Activated T-cell treated with anti-CD3 and anti-CD28 coated beads for 48 hours (primary cell): ENCODE measurements around the gene CSF2.
"Not testable (repeated sequence)": the region's sequence is repeated elsewhere in the genome, so short reads cannot be mapped to it uniquely, and the experiment has no call there.

ENCODE experiments used
- DNase-seq: peaks from one replicate; pipeline ENCODE4 v3.0.0-alpha.2; 2020; ENCODE audit warnings: low read depth

The CSF2 gene

DNA sequence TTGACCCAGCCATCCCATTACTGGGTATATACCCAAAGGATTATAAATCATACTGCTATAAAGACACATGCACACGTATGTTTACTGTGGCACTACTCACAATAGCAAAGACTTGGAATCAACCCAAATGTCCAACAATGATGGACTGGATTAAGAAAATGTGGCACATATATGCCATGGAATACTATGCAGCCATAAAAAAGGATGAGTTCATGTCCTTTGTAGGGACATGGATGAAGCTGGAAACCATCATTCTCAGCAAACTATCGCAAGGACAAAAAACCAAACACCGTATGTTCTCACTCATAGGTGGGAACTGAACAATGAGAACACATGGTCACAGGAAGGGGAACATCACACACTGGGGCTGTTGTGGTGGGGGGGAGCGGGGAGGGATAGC, 35.4 kb downstream of the CSF2 start:
- not testable (repeated sequence) for DNase-seq

DNA sequence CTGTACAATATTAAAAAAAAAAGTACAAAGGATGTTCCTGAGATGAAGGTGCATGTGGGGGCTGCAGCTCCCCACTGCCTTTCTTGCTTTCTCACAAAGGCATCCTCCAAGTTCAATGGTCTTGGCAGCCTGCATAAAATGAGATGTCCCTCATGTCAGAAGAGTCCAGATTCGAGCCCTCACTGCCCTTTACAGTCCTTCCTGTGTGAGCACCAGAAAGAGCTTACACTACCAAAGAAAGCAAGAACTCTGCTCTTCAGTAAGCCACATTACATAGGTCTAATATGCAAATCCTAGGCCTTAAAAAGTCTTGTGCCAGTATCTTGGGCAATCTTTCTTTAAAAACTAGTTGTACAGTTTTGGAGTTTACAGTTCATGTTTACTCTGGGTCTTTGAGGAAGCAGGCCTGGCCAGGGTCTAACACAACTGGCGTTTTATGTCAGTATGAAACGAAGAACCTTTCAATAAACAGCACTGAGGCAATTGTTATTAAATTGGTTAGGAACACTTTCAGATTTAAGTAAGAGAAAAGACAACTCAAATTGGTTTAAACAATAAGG, 36.0 kb downstream of the CSF2 start:
- DNase-seq = no peak

DNA sequence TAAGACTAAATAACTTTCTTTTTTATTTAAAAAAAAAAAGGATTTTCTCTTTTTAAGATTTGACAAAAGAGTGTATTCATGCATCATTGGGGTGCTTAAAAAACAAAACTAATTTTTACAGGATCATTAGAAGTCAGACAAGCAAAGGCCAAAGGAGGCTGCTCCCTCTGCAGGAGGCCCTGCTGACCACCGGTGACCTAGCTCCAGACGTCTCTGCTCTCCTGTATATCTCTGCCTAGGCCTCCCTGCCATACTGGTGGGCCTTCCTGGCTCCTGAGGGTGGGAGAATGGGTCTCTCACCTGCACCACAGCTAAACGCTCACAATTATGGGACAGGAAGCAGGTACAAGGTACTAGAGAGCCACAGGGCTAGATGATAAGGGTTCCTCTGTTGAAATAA, 36.6 kb downstream of the CSF2 start:
- DNase-seq = no peak

DNA sequence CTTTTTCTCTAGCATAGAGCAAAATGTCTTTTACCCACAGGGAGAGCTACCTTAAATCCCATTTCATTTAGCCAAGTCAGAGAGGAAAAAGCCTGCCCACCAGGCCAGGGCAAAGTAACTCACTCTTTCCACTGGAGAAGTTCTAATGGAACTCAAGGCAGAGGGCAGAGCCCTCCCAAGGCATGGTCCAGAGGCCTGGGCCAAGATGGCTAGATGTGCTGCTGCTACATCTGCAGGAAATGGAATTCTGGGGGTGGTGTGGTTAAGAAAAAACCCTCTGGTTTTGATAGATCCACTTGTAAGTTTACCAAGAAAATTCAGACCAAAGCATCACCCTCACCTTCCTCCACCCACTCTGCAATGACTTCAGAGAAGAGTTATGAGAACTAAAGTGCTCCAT, 37.3 kb downstream of the CSF2 start:
- no peak for DNase-seq

DNA sequence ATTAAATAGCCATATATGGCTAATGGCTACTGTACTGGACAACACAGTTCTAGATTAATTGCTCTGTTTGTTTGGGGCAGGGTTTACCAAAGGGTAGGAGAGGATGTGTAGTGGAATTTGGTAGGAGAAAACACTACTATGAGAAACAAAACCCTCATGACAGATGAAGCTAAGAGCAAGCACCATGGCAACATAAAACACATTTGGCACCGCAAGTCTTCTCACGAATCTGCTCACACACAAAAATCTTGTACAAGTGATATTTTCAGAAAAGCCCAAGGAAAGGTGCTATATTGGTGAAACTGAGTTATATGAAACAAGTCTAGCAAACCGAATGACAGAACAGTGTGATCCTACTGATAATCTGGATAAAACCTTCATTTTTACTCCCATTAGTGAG, 38.5 kb downstream of the CSF2 start:
- DNase-seq = no peak

DNA sequence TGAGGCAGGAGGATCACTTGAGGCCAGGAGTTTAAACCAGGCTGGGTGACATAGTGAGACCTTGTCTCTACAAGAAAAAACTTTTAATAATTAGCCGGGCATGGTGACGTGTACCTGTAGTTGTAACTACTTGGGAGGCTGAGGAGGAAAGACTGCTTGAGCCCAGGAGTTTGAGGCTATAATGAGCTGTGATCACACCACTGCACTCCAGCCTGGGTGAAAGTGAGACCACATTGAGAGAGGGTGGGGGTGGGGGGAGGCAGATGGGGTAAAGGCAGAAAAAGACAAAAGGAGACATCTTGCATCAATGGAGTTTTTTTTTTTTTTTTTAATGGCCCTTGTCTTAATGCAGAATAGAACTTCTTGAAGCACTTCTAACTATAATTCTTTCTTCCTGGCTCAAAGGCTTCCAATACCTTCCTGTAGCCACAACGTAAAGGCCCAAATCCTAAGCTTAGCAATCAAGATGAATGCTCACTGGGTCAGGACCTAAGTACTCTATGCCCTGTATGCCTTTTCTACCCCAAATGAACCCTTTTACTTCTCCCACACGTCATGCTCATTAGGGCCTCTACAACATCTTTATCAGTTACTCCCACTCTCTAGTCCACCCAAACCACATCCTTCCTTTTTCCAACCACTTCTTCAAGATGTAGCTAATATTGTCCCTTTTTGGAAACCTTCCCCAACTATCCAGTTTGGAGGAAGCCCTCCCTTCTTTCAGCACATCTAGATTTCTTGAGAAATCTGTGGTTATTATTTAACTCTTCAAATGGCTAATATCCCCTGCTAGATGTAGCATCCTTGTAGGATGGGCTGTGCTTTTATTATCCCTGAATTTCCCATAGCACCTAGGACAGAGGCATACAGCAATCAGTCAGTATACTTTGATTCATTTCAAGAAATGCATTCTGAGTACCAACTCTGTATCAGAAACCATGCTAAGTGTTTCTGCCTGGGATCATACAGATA, 40.8 kb downstream of the CSF2 start:
- DNase-seq = no peak

DNA sequence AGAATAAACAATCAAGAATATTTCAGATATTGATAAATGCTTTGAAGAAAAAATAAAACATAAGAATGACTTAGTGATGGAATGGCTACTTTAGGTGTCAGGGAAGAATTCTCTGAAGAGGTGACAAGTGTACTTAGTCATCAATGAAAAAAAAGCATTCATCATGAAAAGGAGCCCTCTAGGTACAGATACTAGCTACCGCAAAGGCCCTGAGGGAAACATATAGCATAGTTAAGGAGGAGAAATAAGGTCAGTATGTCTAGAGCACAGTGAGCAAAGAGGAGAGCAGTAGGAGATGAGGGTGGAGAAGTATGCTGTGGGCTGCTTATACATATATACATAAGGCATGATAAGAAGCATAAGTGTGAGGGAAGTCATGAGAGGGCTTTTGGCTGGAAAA, 41.8 kb downstream of the CSF2 start:
- DNase-seq = no peak

DNA sequence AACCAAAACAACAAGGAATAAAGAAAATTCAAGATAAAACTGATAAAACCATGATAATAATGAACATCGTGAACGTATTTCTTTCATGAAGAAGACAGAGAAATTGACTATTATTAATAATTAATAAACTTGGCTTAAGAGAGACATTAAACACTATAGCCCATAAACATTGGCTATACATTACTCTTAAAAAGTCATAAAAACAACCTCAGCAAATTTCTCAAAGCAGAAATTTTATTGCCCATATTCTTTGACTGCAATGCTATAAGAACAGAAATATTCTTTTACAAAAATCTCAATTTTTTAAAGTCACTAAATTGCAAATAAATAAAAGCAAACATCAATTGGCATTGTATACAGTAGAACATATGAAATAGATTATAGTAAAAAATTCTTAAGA, 42.5 kb downstream of the CSF2 start:
- no peak for DNase-seq

DNA sequence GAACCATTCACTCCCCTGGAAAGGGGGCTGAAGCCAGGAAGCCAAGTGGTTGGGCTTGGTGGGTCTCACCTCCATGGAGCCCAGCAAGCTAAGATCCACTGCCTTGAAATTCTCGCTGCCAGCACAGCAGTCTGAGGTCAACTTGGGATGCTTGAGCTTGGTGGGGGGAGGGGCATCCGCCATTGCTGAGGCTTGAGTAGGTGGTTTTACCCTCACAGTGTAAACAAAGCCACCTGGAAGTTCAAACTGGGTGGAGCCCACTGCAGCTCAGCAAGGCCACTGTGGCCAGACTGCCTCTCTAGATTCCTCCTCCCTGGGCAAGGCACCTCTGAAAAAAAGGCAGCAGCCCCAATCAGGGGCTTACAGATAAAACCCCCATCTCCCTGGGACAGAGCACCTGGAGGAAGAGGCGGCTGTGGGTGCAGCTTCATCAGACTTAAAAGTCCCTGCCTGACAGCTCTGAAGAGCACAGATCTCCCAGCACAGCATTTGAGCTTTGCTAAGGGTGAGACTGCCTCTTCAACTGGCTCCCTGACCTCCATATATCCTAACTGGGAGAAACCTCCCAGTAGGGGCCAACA, 43.4 kb downstream of the CSF2 start:
- DNase-seq = not testable (repeated sequence)

DNA sequence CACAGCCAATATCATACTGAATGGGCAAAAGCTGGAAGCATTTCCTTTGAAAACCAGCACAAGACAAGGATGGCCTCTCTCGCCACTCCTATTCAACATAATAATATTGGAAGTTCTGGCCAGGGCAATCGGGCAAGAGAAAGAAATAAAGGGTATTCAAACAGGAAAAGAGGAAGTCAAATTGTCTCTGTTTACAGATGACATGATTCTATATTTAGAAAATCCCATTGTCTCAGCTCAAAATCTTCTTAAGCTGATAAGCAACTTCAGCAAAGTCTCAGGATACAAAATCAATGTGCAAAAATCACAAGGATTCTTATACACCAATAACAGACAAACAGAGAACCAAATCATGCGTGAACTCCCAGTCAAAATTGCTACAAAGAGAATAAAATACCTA, 47.1 kb downstream of the CSF2 start:
- not testable (repeated sequence) for DNase-seq

DNA sequence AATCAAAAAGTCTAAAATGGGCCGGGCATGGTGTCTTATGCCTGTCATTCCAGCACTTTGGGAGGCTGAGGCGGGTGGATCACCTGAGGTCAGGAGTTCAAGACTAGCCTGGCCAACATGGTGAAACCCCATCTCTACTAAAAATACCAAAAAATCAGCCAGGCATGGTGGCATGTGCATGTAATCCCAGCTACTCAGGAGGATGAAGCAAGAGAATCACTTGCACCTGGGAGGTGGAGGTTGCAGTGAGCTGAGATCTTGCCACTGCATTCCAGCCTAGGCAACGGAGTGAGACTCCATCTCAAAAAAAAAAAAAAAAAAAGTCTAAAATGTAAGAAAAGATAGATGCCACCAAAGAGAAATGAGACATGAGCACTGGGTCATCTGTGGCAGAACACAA, 49.4 kb downstream of the CSF2 start:
- not testable (repeated sequence) for DNase-seq

DNA sequence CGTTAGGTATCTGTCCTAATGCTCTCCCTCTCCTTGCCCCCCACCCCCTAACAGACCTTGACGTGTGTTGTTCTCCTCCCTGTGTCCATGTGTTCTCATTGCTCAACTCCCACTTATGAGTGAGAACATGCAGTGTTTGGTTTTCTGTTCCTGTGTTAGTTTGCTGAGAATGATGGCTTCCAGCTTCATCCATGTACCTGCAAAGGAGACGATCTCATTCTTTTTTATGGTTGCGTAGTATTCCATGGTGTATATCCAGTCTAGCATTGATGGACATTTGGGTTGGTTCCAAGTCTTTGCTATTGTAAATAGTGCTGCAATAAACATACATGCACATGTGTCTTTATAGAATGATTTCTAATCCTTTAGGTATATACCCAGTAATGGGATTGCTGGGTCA, 50.0 kb downstream of the CSF2 start:
- not testable (repeated sequence) for DNase-seq
